T-cell (primary cell): Measurements from ENCODE around the gene EFNB1. TPM values are rescaled to one million over a fixed set of nuclear protein-coding genes. Genes with fewer than 3 reads are reported as not detected.
A peak's percentile ranks its signal among the peaks of the same experiment; 100 is the strongest.

ENCODE experiments used
- ATAC-seq, 4 experiments: fragments of 200-7000 bp in 3 of 4; fragments of 150-1000 bp in 1 of 4; cut with Tn5 transposase; replicated peaks in 1 of 4; 1 replicate in 3 of 4; 2 replicates in 1 of 4; pipeline ENCODE4 v1.10.0; 2021; ENCODE audit warnings: moderate library complexity in 3 of 4, mild to moderate bottlenecking in 2 of 4, moderate number of reproducible peaks in 1 of 4
- CTCF ChIA-PET, 2 donors: fragments of 300-600 bp; sonication (Branson Sonifier 250); formaldehyde crosslinking; loops; one replicate each; lab custom pipeline; 2022; ENCODE audit warnings: antibody characterized with exemption in 2 of 2; lab: Charles Lee
- POLR2A ChIA-PET, 2 donors: fragments of 300-600 bp; sonication (Branson Sonifier 250); formaldehyde crosslinking; loops; one replicate each; lab custom pipeline; 2022; ENCODE audit warnings: antibody characterized with exemption in 2 of 2; lab: Charles Lee
- DNase-seq, 35 experiments: peaks; one replicate each; pipeline versions ENCODE4 v3.0.0 to v3.0.0-alpha.2; 2013 to 2023
- H3K27ac ChIP-seq: one replicate; pipeline ENCODE4 v1.5.1; 2013; ENCODE audit warnings: low read length
- H3K27me3 ChIP-seq, 2 experiments: replicated peaks in 1 of 2; 1 replicate in 1 of 2; 2 replicates in 1 of 2; pipeline versions ENCODE4 v1.6.1 to v1.7.0; 2013; ENCODE audit warnings: low read length in 1 of 2, mixed read lengths in 1 of 2; ENCODE audit not compliant: control insufficient read depth in 2 of 2, insufficient read depth in 2 of 2; ENCODE audit errors: extremely low read depth in 1 of 2
- H3K36me3 ChIP-seq, 2 donors: 1 replicate in 1 of 2; 2 replicates in 1 of 2; pipeline versions ENCODE4 v1.6.1 to v1.7.0; 2013; ENCODE audit warnings: low read length in 1 of 2; ENCODE audit not compliant: control insufficient read depth in 2 of 2, insufficient read depth in 1 of 2; ENCODE audit errors: extremely low read depth in 1 of 2
- H3K4me1 ChIP-seq, 2 experiments: 1 replicate in 1 of 2; 2 replicates in 1 of 2; pipeline versions ENCODE4 v1.6.1 to v1.7.0; 2013; ENCODE audit warnings: low read length in 2 of 2, mixed read lengths in 1 of 2; ENCODE audit not compliant: insufficient read depth in 2 of 2, control insufficient read depth in 1 of 2; ENCODE audit errors: extremely low read depth in 1 of 2
- H3K4me3 ChIP-seq, 2 donors: 1 replicate in 1 of 2; 2 replicates in 1 of 2; pipeline versions ENCODE4 v1.5.1 to v1.7.0; 2013; ENCODE audit warnings: mild to moderate bottlenecking in 2 of 2, low read length in 1 of 2, moderate library complexity in 1 of 2; ENCODE audit not compliant: control insufficient read depth in 1 of 2; ENCODE audit errors: extremely low read depth in 1 of 2
- H3K9me3 ChIP-seq: 2 replicates; pipeline ENCODE4 v1.7.0; 2013
- H3K27ac Mint-ChIP-seq, 2 donors: one replicate each; pipeline ENCODE4 v1.8.0; 2020 to 2021; ENCODE audit warnings: mild to moderate bottlenecking in 2 of 2, mixed read lengths in 2 of 2
- H3K27me3 Mint-ChIP-seq, 2 donors: one replicate each; pipeline ENCODE4 v1.8.0; 2021 to 2022; ENCODE audit warnings: mixed read lengths in 2 of 2
- H3K36me3 Mint-ChIP-seq: one replicate; pipeline ENCODE4 v1.8.0; 2021; ENCODE audit warnings: mixed read lengths
- H3K4me1 Mint-ChIP-seq, 3 donors: one replicate each; pipeline ENCODE4 v1.8.0; 2020 to 2022; ENCODE audit warnings: mixed read lengths in 3 of 3, mild to moderate bottlenecking in 1 of 3
- H3K4me3 Mint-ChIP-seq, 3 donors: one replicate each; pipeline ENCODE4 v1.8.0; 2020 to 2022; ENCODE audit warnings: mild to moderate bottlenecking in 3 of 3, mixed read lengths in 3 of 3, moderate library complexity in 3 of 3
- H3K9me3 Mint-ChIP-seq, 3 donors: one replicate each; pipeline ENCODE4 v1.8.0; 2020 to 2022; ENCODE audit warnings: mixed read lengths in 3 of 3
- WGBS: methylation state at CpG from one replicate; pipeline ENCODE4 v1.1.5; 2013; ENCODE audit warnings: missing lambda C conversion rate; ENCODE audit not compliant: insufficient coverage; 5-methylcytosine and 5-hydroxymethylcytosine counted together
- total RNA-seq, 35 experiments: library from RNA in 6 of 35; stranded (reverse) in 6 of 35; fragments of 120-200 nt in 1 of 35; gene quantifications; one replicate each; pipeline versions ENCODE4 v1.2.1 to v1.2.4 and lab custom pipeline; 2013 to 2026

EFNB1 gene
- total RNA-seq, 5 donors from 2014 or later (not counting 1 experiment from before 2014, with no cell fraction given) = 3.9 to 7.8 (median 7.4) TPM

DNA sequence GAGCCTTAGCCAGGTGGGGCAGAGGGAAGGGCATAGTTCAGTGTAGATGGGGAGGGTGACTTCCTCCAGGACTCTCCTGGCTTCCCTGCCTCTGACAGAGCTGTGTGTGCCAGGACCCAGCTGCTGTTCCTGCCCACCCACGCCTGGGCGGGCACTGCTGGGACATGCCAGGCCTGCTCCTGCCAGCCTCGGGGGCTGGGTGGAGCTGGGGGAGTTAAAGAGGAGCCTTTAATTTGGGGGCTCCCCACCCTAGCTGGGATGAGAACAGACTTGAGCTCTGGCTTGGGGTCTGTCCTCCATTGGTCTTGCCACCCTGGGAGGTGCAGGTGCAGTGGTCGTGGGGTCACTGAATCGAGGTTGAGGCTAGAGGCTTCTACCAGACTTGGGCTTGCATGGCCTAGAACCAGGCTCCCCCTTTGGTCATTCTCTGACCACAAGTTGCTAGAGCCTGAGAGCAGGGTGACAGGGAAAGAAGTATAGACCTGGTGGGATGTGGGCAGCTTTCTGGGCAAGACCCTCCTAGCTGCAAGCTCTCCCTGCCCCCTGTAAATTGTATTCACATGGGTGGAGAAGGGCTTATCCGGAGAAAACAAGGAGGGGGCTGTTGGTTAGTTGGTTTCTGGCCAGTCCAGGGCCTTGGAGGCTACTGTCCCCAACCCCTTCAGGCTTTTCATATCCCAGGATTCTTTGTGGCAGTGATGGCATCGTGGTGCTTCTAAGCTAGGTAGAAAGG is 5.7 kb downstream of the EFNB1 start:
- H3K4me1 ChIP-seq = peaks cover 0 to 23% of the 10 kb centered on the region in 2 experiments
- DNase-seq (peak in 1 of 35 experiments; percentile 9), ATAC-seq (no peak)
- POLR2A ChIA-PET = no interaction called here
- H3K27me3 ChIP-seq = peaks cover 0 to 7% of the 10 kb centered on the region in 2 experiments
- Mint-ChIP-seq H3K4me1 (peaks cover 15 to 24% (median 18%) of the 10 kb centered on the region in 3 donors), H3K27ac (no peak overlapping the region), H3K9me3 (no peaks in the 10 kb centered on the region), H3K27me3 (no peaks in the 10 kb centered on the region), H3K4me3 (no peak overlapping the region), H3K36me3 (peaks cover 7% of the 10 kb centered on the region)
- CTCF ChIA-PET = interaction anchor here in 1 of 2 donors (0.6 kb wide), 1 partner anchor 384 kb away, joined by 3 read pairs; no protein-coding TSS in a partner anchor
- H3K27ac ChIP-seq = no peak overlapping the region
- H3K9me3 ChIP-seq = no peaks in the 10 kb centered on the region
- no peak overlapping the region for H3K4me3 ChIP-seq
- H3K36me3 ChIP-seq = peaks cover 0 to under 1% of the 10 kb centered on the region in 2 donors
- WGBS = 100% methylated on average over 1 of the region's 7 CpGs

DNA sequence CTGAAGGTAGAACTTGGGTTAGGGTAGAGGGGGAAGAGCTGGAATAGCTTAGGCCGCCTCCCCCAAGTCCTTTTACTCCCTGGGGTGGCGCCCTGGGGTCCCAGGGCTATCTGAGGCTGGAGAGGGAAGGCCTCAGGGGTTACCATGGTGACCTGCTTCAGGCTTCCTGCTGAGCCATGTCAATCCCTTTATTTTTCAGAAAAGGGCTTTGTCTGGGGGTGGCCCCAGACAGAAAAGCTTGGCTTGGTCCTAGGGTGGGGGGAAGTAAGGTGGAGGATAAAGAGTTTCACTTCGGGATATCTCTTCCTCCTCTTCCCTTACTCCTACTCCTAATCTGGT is 6.3 kb downstream of the EFNB1 start:
- Histone ChIP-seq H3K27ac (no peak overlapping the region), H3K27me3 (peaks cover 0 to 5% of the 10 kb centered on the region in 2 experiments), H3K4me1 (peaks cover 0 to 18% of the 10 kb centered on the region in 2 experiments), H3K9me3 (no peaks in the 10 kb centered on the region), H3K36me3 (peaks cover 3% of the 10 kb centered on the region in 2 donors), H3K4me3 (no peak overlapping the region)
- H3K4me3 Mint-ChIP-seq = no peak overlapping the region
- H3K27me3 Mint-ChIP-seq = no peaks in the 10 kb centered on the region
- DNase-seq (no peak), ATAC-seq (no peak)
- ChIA-PET POLR2A (no interaction called here), CTCF (interaction anchor here in 1 of 2 donors (0.6 kb wide), 1 partner anchor 383 kb away, joined by 3 read pairs; no protein-coding TSS in a partner anchor)
- peaks cover 7% of the 10 kb centered on the region for H3K36me3 Mint-ChIP-seq
- no CpG with 5 or more reads among the region's 3 CpGs for WGBS
- H3K9me3 Mint-ChIP-seq = no peaks in the 10 kb centered on the region
- H3K27ac Mint-ChIP-seq = no peak overlapping the region
- peaks cover 15 to 24% (median 18%) of the 10 kb centered on the region in 3 donors for H3K4me1 Mint-ChIP-seq

DNA sequence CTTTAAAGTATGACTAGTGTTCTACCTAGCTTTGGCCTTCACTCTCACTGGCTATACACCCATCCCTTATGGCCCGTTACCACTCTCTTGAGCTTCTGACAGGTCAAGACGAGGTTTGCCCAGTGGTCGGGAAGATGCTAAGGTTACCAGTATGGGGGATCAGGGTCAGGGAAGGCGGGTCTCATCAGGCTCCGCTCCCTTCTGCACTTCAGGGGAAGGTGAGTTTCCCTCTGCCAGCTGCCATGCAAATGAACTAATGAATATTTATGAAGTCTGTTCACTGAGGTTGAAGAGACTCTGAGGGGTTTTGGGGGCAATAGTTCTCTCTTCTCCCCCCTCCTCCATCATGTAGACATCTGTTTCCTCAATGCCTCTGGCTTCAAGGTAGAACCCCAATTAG is 6.6 kb downstream of the EFNB1 start:
- H3K36me3 ChIP-seq = peaks cover 3% of the 10 kb centered on the region in 2 donors
- H3K27me3 ChIP-seq = peaks cover 0 to under 1% of the 10 kb centered on the region in 2 experiments
- Mint-ChIP-seq H3K9me3 (no peaks in the 10 kb centered on the region), H3K27me3 (no peaks in the 10 kb centered on the region), H3K4me1 (peaks cover 13 to 24% (median 18%) of the 10 kb centered on the region in 3 donors), H3K36me3 (peaks cover 7% of the 10 kb centered on the region), H3K27ac (no peak overlapping the region), H3K4me3 (no peak overlapping the region)
- no peak for ATAC-seq
- DNase-seq = peak in 1 of 35 experiments; percentile 1
- no peak overlapping the region for H3K27ac ChIP-seq
- H3K9me3 ChIP-seq = no peaks in the 10 kb centered on the region
- no CpG with 5 or more reads among the region's 5 CpGs for whole genome bisulfite sequencing
- H3K4me3 ChIP-seq = no peak overlapping the region
- ChIA-PET CTCF (interaction anchor here in 1 of 2 donors (0.5 to 0.6 kb wide), 2 partner anchors 305 to 383 kb away, joined by 3 to 10 read pairs; no protein-coding TSS in a partner anchor), POLR2A (no interaction called here)
- peaks cover 0 to 14% of the 10 kb centered on the region in 2 experiments for H3K4me1 ChIP-seq

DNA sequence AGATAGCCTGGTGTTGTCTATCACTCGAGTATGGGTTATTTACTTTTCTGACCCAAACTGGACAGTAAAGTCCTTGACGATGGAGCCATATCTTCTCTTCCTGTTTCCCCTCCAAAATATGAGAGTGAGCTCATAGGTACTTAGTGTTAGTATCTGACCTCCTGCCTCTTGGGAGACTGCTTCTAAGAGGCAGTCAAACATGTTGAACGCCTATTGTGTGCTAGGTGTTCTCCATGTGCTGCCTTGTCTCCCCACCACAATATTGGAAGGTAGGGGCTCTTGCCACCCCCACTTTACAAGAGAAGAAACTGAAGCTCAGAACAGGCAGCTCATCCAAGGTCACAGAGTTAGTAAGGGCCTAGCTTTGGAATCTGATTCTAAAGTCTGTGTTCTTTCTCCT is 8.3 kb downstream of the EFNB1 start:
- Mint-ChIP-seq H3K4me3 (no peak overlapping the region), H3K27me3 (no peaks in the 10 kb centered on the region), H3K27ac (no peak overlapping the region), H3K36me3 (peaks cover 7% of the 10 kb centered on the region), H3K9me3 (no peaks in the 10 kb centered on the region), H3K4me1 (peaks cover 3 to 9% (median 8%) of the 10 kb centered on the region in 3 donors)
- H3K4me1 ChIP-seq = no peaks in the 10 kb centered on the region
- no peak overlapping the region for H3K4me3 ChIP-seq
- DNase-seq (no peak), ATAC-seq (no peak)
- CTCF ChIA-PET = interaction anchor here in 1 of 2 donors (2.3 kb wide), 1 partner anchor 9 kb away, joined by 7 read pairs; the partner anchor contains the start of gene EFNB1
- H3K27me3 ChIP-seq = no peaks in the 10 kb centered on the region
- POLR2A ChIA-PET = no interaction called here
- no CpG with 5 or more reads among the region's 3 CpGs for WGBS
- no peaks in the 10 kb centered on the region for H3K9me3 ChIP-seq
- H3K36me3 ChIP-seq = peaks cover 3 to 6% of the 10 kb centered on the region in 2 donors
- no peak overlapping the region for H3K27ac ChIP-seq

DNA sequence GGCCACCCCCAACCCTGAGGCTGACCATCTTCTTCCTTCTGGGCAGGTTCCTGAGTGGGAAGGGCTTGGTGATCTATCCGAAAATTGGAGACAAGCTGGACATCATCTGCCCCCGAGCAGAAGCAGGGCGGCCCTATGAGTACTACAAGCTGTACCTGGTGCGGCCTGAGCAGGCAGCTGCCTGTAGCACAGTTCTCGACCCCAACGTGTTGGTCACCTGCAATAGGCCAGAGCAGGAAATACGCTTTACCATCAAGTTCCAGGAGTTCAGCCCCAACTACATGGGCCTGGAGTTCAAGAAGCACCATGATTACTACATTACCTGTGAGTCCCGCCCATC is 9.7 kb downstream of the EFNB1 start:
- Mint-ChIP-seq H3K4me3 (no peak overlapping the region), H3K9me3 (no peaks in the 10 kb centered on the region), H3K27me3 (no peaks in the 10 kb centered on the region), H3K27ac (no peak overlapping the region), H3K36me3 (peaks cover 7% of the 10 kb centered on the region), H3K4me1 (peaks cover 0 to 5% (median 4%) of the 10 kb centered on the region in 3 donors)
- H3K4me3 ChIP-seq = no peak overlapping the region
- ChIA-PET CTCF (interaction anchor here in 1 of 2 donors (1.4 kb wide), 1 partner anchor 10 kb away, joined by 7 read pairs; the partner anchor contains the start of gene EFNB1), POLR2A (no interaction called here)
- H3K36me3 ChIP-seq = peaks cover 3 to 6% of the 10 kb centered on the region in 2 donors
- ATAC-seq = no peak
- no peak overlapping the region for H3K27ac ChIP-seq
- H3K27me3 ChIP-seq = no peaks in the 10 kb centered on the region
- DNase-seq = no peak
- H3K4me1 ChIP-seq = no peaks in the 10 kb centered on the region
- 88% methylated on average over 5 of the region's 8 CpGs for WGBS
- no peaks in the 10 kb centered on the region for H3K9me3 ChIP-seq

DNA sequence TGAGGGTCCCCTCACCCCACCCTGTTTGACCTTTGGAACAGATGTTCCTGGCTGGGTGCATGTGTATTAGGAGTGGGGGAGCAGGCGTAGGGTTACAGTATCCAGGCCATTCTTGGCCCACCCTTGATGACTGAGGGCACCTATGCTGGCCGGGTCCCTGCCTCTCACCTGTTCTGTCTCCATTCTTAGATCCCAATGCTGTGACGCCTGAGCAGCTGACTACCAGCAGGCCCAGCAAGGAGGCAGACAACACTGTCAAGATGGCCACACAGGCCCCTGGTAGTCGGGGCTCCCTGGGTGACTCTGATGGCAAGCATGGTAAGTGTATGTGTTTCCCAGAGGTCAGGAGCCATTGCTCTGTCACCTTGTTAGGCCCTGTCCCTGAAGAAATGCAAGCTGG is 10.9 kb downstream of the EFNB1 start:
- Histone ChIP-seq H3K27ac (no peak overlapping the region), H3K36me3 (peaks cover 3 to 6% of the 10 kb centered on the region in 2 donors), H3K9me3 (no peaks in the 10 kb centered on the region), H3K4me1 (no peaks in the 10 kb centered on the region), H3K4me3 (no peak overlapping the region), H3K27me3 (no peaks in the 10 kb centered on the region)
- CTCF ChIA-PET = interaction anchor here in 1 of 2 donors (1.4 kb wide), 1 partner anchor 11 kb away, joined by 7 read pairs; the partner anchor contains the start of gene EFNB1
- Mint-ChIP-seq H3K9me3 (no peaks in the 10 kb centered on the region), H3K27me3 (no peaks in the 10 kb centered on the region), H3K27ac (no peak overlapping the region), H3K4me3 (no peak overlapping the region), H3K4me1 (peaks cover 0 to 5% (median 4%) of the 10 kb centered on the region in 3 donors), H3K36me3 (peaks cover 7% of the 10 kb centered on the region)
- no peak for ATAC-seq
- WGBS = 92% methylated on average over 2 of the region's 4 CpGs
- no peak for DNase-seq
- POLR2A ChIA-PET = no interaction called here
